NCI-H82 (cell line): ENCODE results near the gene HSF4.
A peak's percentile ranks its signal among the peaks of the same experiment; 100 is the strongest.
"Not testable (repeated sequence)": the region's sequence is repeated elsewhere in the genome, so short reads cannot be mapped to it uniquely, and the experiment has no call there.

ENCODE experiments used
- DNase-seq: peaks from one replicate; lab custom pipeline; 2025; lab: John Stamatoyannopoulos, UW

HSF4 gene, protein sequence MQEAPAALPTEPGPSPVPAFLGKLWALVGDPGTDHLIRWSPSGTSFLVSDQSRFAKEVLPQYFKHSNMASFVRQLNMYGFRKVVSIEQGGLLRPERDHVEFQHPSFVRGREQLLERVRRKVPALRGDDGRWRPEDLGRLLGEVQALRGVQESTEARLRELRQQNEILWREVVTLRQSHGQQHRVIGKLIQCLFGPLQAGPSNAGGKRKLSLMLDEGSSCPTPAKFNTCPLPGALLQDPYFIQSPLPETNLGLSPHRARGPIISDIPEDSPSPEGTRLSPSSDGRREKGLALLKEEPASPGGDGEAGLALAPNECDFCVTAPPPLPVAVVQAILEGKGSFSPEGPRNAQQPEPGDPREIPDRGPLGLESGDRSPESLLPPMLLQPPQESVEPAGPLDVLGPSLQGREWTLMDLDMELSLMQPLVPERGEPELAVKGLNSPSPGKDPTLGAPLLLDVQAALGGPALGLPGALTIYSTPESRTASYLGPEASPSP

DNA sequence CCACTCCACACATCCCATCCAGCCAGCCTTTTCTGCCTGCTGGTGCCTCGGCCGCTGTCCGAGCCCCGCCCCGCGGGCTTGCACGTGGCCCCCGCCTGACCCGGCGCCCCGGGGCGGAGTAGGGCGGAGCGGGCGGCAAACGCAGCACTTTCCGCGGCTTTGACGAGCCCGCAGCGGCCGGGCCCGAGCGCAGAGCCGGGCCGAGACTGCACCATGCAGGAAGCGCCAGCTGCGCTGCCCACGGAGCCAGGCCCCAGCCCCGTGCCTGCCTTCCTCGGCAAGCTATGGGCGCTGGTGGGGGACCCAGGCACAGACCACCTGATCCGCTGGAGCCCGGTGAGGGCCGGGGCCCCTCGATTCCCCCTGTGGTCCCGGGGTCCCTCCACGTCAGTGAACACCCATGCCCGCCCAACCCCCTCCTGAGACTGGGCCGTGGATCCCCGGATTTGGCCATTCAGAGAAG is at the start of gene HSF4:
TSS of gene HSF4 (plus strand) at position 147 of the 463 bp plus-strand sequence. CDS start at position 214, 67 bp downstream.
- DNase-seq: no peak

- no peak for DNase-seq
Measured at GRCh38 chr16:67114793-67115192, 49.8 kb upstream of the HSF4 start.

- DNase-seq: no peak
Measured at GRCh38 chr16:67115639-67116038, 48.9 kb upstream of the HSF4 start.

- no peak for DNase-seq
Measured at GRCh38 chr16:67116388-67117311, 47.9 kb upstream of the HSF4 start.

- DNase-seq: no peak
Measured at GRCh38 chr16:67117716-67118115, 46.8 kb upstream of the HSF4 start.

DNA sequence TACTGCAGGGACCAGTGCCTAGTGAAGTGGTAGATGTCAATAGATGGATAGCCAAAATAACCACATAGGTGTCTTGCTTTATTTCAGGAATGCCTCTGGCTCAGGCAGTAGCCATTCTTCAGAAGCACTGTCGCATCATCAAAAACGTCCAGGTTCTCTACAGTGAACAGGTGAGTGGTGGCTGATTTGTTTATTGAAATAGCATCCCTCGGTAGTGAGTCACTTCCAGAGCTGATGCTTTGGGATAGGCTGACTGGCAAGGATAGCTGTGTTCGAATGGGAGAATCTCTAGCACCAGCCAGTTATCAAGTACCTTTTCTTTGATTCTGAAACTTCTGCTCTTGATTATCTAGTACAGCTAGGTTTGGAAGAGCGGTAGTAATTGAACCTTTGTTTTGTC is 44.5 kb upstream of the HSF4 start:
- no peak for DNase-seq

GRCh38 chr16:67122799-67123198 is 41.7 kb upstream of the HSF4 start:
- not testable (repeated sequence) for DNase-seq

DNA sequence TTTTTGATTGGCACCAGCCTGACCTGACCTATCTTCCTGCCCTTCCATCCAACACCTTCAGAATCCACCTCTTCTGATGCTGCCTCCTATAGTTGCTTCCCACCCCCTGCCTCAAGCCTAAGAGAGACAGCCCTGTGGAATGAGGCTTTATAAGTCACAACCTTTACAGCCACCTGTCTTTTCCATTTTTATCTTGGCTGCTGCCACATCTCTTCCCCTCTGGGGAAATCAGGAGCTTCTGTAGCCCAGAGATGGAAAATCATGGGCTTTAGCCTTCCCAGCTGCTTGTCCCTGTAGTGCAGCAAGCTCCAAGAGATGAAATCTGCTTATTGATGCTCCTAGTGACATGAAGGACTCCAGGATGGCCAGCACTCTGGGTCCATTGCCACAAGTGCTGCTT is 36.1 kb upstream of the HSF4 start:
- no peak for DNase-seq

GRCh38 chr16:67128887-67129286 is 35.7 kb upstream of the HSF4 start:
- DNase-seq: no peak

- DNase-seq: no peak
Measured at GRCh38 chr16:67129422-67129821, 35.1 kb upstream of the HSF4 start.

- peak; percentile 90 for DNase-seq
Measured at GRCh38 chr16:67137605-67138004, 26.9 kb upstream of the HSF4 start.

DNA sequence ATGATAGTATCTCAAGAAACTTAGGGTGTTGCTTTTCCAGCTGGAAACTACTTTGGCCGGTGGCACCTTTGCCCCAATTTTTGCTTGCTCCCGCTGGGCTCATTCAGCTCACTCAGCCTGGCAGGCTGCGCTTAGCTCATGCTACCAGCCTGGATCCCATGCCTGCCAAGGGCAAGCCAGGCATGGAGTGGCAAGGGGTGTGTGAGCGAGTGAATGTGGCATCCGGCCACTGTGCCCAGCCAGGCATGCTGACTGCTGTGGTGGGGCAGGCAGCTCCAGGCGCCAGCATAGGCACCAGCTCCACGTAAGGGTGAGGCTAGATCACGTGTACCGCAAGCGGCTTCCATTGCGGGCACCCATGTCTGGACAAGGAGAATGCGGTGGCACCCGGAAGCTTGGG is 23.2 kb upstream of the HSF4 start:
- no peak for DNase-seq

DNA sequence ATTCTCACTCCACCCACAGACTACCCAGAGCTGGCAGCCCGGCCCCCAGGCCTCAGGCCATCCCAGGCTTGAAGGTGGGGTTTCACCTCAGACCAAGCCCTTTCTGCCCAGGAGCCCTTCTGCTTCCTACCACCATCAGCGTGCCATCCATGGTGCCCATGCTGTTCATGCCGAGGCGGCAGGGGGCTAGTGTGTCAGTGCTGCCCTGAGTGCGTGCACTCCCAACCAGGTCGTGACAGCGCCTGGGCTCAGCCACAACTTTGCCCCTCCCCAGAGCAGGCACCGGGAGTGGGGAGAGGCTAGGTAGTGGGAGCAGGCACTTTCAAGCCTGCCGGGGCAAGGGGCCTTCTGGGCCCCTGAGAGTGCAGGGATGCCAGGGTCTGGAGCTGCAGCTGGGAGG is 22.2 kb upstream of the HSF4 start:
- DNase-seq: no peak

GRCh38 chr16:67144943-67145342 is 19.6 kb upstream of the HSF4 start:
- no peak for DNase-seq

GRCh38 chr16:67145746-67146145 is 18.8 kb upstream of the HSF4 start:
- no peak for DNase-seq

- no peak for DNase-seq
Measured at GRCh38 chr16:67146523-67147357, 17.8 kb upstream of the HSF4 start.

- DNase-seq: no peak
Measured at GRCh38 chr16:67147437-67148140, 17.0 kb upstream of the HSF4 start.

DNA sequence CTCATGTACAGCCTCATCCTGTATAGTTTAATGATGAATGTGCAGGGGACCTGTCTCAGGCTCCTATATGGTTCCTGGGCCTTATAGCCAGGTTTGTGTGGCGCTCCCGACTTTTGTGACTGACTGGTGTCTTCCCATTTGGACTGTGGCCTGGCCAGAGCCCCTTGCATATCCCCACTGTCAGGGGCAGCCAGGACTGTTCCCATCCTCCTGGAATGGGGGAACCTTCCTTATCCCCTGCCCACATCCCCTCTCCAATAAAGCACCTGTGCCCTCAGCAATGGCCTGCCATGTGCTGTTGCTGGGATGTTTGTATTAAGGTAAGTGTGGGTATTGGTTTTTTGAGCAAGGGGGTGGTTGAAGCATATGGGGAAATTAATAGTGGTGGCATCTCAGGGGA is 16.3 kb upstream of the HSF4 start:
- no peak for DNase-seq

- no peak for DNase-seq
Measured at GRCh38 chr16:67148656-67149275, 15.8 kb upstream of the HSF4 start.

DNA sequence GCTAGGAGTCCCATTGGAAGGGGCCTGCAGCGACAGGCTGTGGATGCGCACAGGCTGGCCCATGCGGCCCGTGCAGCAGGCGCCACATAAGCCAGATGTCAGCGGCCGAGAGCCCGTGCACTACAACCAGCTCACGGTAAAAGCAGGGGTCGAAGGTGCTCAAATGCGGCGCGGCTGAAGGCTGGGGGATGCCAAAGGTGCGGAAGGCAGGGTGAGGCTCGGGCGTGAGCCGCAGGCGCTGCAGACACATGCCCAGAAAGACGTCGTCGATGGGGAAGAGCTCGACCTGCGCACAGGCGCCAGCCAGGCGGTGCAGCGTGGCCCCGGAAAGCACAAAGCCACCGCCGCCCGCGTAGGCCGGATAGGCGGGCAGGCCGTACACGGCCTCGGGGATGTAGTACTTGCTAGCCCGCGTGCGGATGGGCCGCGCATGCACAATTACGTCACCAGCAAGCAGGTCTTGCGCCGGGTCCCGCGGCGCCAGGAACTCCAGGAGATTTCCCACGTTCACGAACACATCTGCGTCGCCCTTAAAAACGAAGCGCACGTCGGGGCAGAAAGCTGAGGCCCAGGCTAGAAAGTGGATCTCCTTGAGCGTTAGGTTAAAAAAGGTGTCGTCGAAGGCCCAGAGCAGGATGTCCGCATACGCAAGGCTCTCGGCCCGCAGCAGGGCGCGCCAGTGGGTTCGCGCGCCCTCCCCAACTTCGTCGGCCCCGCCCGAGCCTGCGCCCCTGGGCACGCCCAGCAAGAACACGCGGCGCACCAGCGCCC is 15.1 kb upstream of the HSF4 start:
- no peak for DNase-seq
